ENCODE measurements around the gene MARCKS.

The MARCKS gene

GRCh38 chr6:113856625-113857555 lies at the start of gene MARCKS:
Gene MARCKS (plus strand): TSS chr6:113857345. CDS start chr6:113857746, 401 bp downstream.
- peak; percentile 48 to 54 for DNase-seq

GRCh38 chr6:113809826-113810225 lies 47.3 kb upstream of the MARCKS start:
- no peak for DNase-seq

GRCh38 chr6:113813142-113813541 lies 44.0 kb upstream of the MARCKS start:
- DNase-seq: no peak

- no peak for DNase-seq
These were observed 38.6 kb upstream of the MARCKS start for GRCh38 chr6:113818578-113818977.

GRCh38 chr6:113819169-113819830 lies 37.8 kb upstream of the MARCKS start:
- DNase-seq: no peak

- no peak for DNase-seq
These were observed 36.4 kb upstream of the MARCKS start for GRCh38 chr6:113820761-113821160.

GRCh38 chr6:113821445-113821844 lies 35.7 kb upstream of the MARCKS start:
- no peak for DNase-seq

- DNase-seq: no peak
These were observed 33.2 kb upstream of the MARCKS start for GRCh38 chr6:113823916-113824315.

GRCh38 chr6:113824411-113824810 lies 32.7 kb upstream of the MARCKS start:
- no peak for DNase-seq

GRCh38 chr6:113824866-113825265 lies 32.3 kb upstream of the MARCKS start:
- no peak for DNase-seq

GRCh38 chr6:113825781-113826180 lies 31.4 kb upstream of the MARCKS start:
- DNase-seq: no peak

GRCh38 chr6:113828984-113829695 lies 28.0 kb upstream of the MARCKS start:
- DNase-seq: no peak

- DNase-seq: no peak
These were observed 27.5 kb upstream of the MARCKS start for GRCh38 chr6:113829696-113830045.

GRCh38 chr6:113830140-113830539 lies 27.0 kb upstream of the MARCKS start:
- DNase-seq: no peak

- no peak for DNase-seq
These were observed 23.6 kb upstream of the MARCKS start for GRCh38 chr6:113833537-113833936.

GRCh38 chr6:113837170-113837569 lies 20.0 kb upstream of the MARCKS start:
- no peak for DNase-seq

- no peak for DNase-seq
These were observed 15.0 kb upstream of the MARCKS start for GRCh38 chr6:113842165-113842564.

- no peak for DNase-seq
These were observed 13.6 kb upstream of the MARCKS start for GRCh38 chr6:113843500-113844073.

- DNase-seq: no peak
These were observed 10.6 kb upstream of the MARCKS start for GRCh38 chr6:113846577-113846976.

GRCh38 chr6:113847447-113847846 lies 9.7 kb upstream of the MARCKS start:
- no peak for DNase-seq

GRCh38 chr6:113848280-113848679 lies 8.9 kb upstream of the MARCKS start:
- no peak for DNase-seq

GRCh38 chr6:113848811-113849210 lies 8.3 kb upstream of the MARCKS start:
- no peak for DNase-seq

- no peak for DNase-seq
These were observed 3.9 kb upstream of the MARCKS start for GRCh38 chr6:113853252-113853651.

Data from activated T-cell treated with anti-CD3 and anti-CD28 coated beads, Interleukin-2, amount 50 U/mL, for 48 hours (primary cell).